HG02798 (cell line): ENCODE results near the gene GRIK4.

Source experiments
- ATAC-seq: cut with Tn5 transposase; IDR thresholded peaks from one replicate; pipeline ENCODE4 v1.9.1; 2021; ENCODE audit warnings: mild to moderate bottlenecking; ENCODE audit not compliant: unreplicated experiment, poor library complexity

GRIK4 gene

GRCh38 chr11:120883404-120884080 lies 372.0 kb downstream of the GRIK4 start:
- no peak for ATAC-seq

GRCh38 chr11:120884154-120885020 lies 372.8 kb downstream of the GRIK4 start:
- ATAC-seq: no peak

GRCh38 chr11:120890609-120891320 lies 379.2 kb downstream of the GRIK4 start:
- ATAC-seq: no peak

GRCh38 chr11:120893440-120894201 lies 382.1 kb downstream of the GRIK4 start:
- peak; percentile 74 for ATAC-seq

- no peak for ATAC-seq
Observed at GRCh38 chr11:120894202-120894985, 382.8 kb downstream of the GRIK4 start.

- ATAC-seq: no peak
Observed at GRCh38 chr11:120896687-120897086, 385.1 kb downstream of the GRIK4 start.

GRCh38 chr11:120898568-120898967 lies 387.0 kb downstream of the GRIK4 start:
- ATAC-seq: no peak

- no peak for ATAC-seq
Observed at GRCh38 chr11:120899720-120900119, 388.2 kb downstream of the GRIK4 start.

GRCh38 chr11:120900643-120901042 lies 389.1 kb downstream of the GRIK4 start:
- no peak for ATAC-seq

- no peak for ATAC-seq
Observed at GRCh38 chr11:120903686-120904085, 392.1 kb downstream of the GRIK4 start.

- ATAC-seq: no peak
Observed at GRCh38 chr11:120904116-120904515, 392.6 kb downstream of the GRIK4 start.

- no peak for ATAC-seq
Observed at GRCh38 chr11:120906766-120907165, 395.2 kb downstream of the GRIK4 start.

- ATAC-seq: no peak
Observed at GRCh38 chr11:120907971-120908370, 396.4 kb downstream of the GRIK4 start.

GRCh38 chr11:120908461-120909181 lies 397.1 kb downstream of the GRIK4 start:
- no peak for ATAC-seq

- ATAC-seq: no peak
Observed at GRCh38 chr11:120909676-120910416, 398.3 kb downstream of the GRIK4 start.

- ATAC-seq: no peak
Observed at GRCh38 chr11:120911943-120912342, 400.4 kb downstream of the GRIK4 start.

- ATAC-seq: no peak
Observed at GRCh38 chr11:120912504-120912903, 401.0 kb downstream of the GRIK4 start.

- ATAC-seq: no peak
Observed at GRCh38 chr11:120912915-120913314, 401.4 kb downstream of the GRIK4 start.
